IgD-negative memory B cell (primary cell): ENCODE data around the gene MTA3. TPM values are rescaled to one million over a fixed set of nuclear protein-coding genes. Genes with fewer than 3 reads are reported as not detected.
A peak's percentile ranks its signal among the peaks of the same experiment; 100 is the strongest.

Source experiments
- H3K27ac Mint-ChIP-seq, 3 donors: one replicate each; pipeline ENCODE4 v1.8.0; 2020 to 2022; ENCODE audit warnings: mild to moderate bottlenecking in 3 of 3, mixed read lengths in 3 of 3, moderate library complexity in 1 of 3
- H3K27me3 Mint-ChIP-seq: one replicate; pipeline ENCODE4 v1.8.0; 2021; ENCODE audit warnings: mixed read lengths
- H3K36me3 Mint-ChIP-seq: one replicate; pipeline ENCODE4 v1.8.0; 2020; ENCODE audit warnings: mild to moderate bottlenecking, mixed read lengths
- H3K4me1 Mint-ChIP-seq, 3 donors: one replicate each; pipeline ENCODE4 v1.8.0; 2020 to 2022; ENCODE audit warnings: mixed read lengths in 3 of 3, mild to moderate bottlenecking in 1 of 3
- H3K4me3 Mint-ChIP-seq, 4 donors: one replicate each; pipeline ENCODE4 v1.8.0; 2020 to 2022; ENCODE audit warnings: mild to moderate bottlenecking in 4 of 4, mixed read lengths in 4 of 4, moderate library complexity in 3 of 4
- H3K9me3 Mint-ChIP-seq, 3 donors: one replicate each; pipeline ENCODE4 v1.8.0; 2020 to 2021; ENCODE audit warnings: mixed read lengths in 3 of 3, mild to moderate bottlenecking in 1 of 3
- polyA plus RNA-seq: library from polyadenylated mRNA; unstranded; fragments of 300-500 nt; fragmentation: Illumina TruSeq; gene quantifications from one replicate; pipeline ENCODE4 v1.2.3, GENCODE V29; 2021

The MTA3 gene
- polyA plus RNA-seq, 1 donor from 2014 or later = 8.8 TPM

GRCh38 chr2:42757981-42758740 is 189.7 kb downstream of the MTA3 start:
- no peak overlapping the region for H3K27ac Mint-ChIP-seq
- no peaks in the 10 kb centered on the region for H3K27me3 Mint-ChIP-seq
- H3K36me3 Mint-ChIP-seq = no peaks in the 10 kb centered on the region

GRCh38 chr2:42758751-42759150 is 190.3 kb downstream of the MTA3 start:
- H3K4me3 Mint-ChIP-seq = no peak overlapping the region
- peaks cover 3% of the 10 kb centered on the region for H3K36me3 Mint-ChIP-seq
- no peaks in the 10 kb centered on the region for H3K9me3 Mint-ChIP-seq
- peaks cover 10 to 19% (median 16%) of the 10 kb centered on the region in 3 donors for H3K4me1 Mint-ChIP-seq
- H3K27me3 Mint-ChIP-seq = no peaks in the 10 kb centered on the region
- no peak overlapping the region for H3K27ac Mint-ChIP-seq

More at GRCh38 chr2:42757981-42758740, 189.7 kb downstream of the MTA3 start:
- Mint-ChIP-seq H3K4me1 (peaks cover 16 to 20% (median 20%) of the 10 kb centered on the region in 3 donors), H3K4me3 (no peak overlapping the region), H3K9me3 (no peaks in the 10 kb centered on the region)

DNA sequence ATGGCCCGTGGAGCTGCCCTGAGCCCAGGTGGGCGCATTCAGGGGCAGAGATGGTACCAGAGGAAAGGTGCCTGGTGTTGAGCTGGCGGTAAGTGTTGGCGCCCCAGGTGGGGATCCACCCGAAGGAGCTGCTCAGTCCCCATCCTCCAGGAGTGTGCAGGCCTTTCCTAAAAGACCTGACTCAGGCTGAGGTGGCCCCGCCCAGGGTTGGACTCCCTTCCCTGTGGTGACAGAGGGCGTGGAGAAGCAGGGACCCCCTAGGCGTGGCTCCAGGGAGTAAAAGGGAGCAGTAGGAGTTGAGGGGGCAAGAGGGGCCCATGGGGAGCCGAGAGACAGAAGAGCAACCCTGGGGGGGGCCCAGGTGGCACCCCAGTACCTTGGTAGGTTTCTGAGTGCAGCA is 193.1 kb downstream of the MTA3 start:
- no peak overlapping the region for H3K4me3 Mint-ChIP-seq
- no peak overlapping the region for H3K27ac Mint-ChIP-seq
- peaks cover 3% of the 10 kb centered on the region for H3K36me3 Mint-ChIP-seq
- H3K4me1 Mint-ChIP-seq = peaks cover 0 to 7% (median 0%) of the 10 kb centered on the region in 3 donors
- no peaks in the 10 kb centered on the region for H3K9me3 Mint-ChIP-seq
- no peaks in the 10 kb centered on the region for H3K27me3 Mint-ChIP-seq

GRCh38 chr2:42762155-42762554 is 193.7 kb downstream of the MTA3 start:
- Mint-ChIP-seq H3K27ac (no peak overlapping the region), H3K4me3 (no peak overlapping the region), H3K9me3 (no peaks in the 10 kb centered on the region), H3K4me1 (peaks cover 0 to 7% (median 0%) of the 10 kb centered on the region in 3 donors), H3K36me3 (peaks cover 3% of the 10 kb centered on the region), H3K27me3 (no peaks in the 10 kb centered on the region)

DNA sequence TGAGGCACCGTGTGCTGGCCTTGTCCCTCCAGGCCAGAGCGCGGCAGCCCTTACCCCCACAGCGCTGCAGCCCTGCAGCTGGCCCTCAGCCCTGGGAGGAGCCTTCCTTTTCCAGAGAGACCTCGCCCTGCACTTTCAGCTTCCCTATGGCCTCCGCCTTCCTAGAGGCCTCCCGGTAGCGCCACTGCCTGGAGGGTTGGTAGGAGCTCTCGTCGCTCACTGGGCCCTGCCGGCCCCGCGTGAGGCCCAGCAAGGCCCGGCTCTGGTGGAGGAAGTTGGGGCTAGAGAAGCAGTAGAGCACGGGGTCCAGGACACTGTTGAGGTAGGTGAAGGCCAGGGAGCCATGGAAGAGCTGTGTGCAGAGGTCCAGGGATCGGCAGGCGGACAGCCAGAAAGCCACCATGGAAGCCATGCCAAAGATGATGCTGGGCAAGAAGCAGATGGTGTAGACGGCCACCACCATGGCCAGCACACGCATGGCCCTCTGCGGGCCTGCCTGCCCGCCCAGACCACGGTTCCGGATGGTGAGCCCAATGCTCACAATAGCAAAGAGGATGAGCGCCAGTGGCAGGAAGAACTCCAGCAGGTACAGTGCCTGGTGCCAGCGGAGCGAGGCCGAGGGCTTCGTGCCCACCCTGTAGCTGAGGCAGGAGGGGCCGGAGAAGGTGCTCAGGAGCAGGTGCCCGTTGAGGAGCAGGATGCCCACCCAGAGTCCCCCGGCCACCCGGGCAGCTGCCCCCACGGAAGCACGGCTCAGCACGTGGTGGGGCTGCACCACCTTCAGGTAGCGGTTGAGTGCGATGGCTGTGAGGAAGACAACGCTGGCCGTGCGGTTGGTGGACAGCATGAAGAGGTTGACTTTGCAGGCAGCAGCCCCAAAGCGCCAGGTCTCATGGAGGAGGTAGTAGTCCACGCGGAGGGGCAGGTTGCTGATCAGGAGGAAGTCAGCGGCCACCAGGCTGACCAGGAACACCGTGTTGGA is 194.7 kb downstream of the MTA3 start:
- peaks cover 3% of the 10 kb centered on the region for H3K36me3 Mint-ChIP-seq
- H3K27ac Mint-ChIP-seq = no peak overlapping the region
- no peaks in the 10 kb centered on the region for H3K27me3 Mint-ChIP-seq
- H3K4me1 Mint-ChIP-seq = peaks cover 0 to 7% (median 0%) of the 10 kb centered on the region in 3 donors
- H3K4me3 Mint-ChIP-seq = no peak overlapping the region
- H3K9me3 Mint-ChIP-seq = no peaks in the 10 kb centered on the region

- no peaks in the 10 kb centered on the region for H3K27me3 Mint-ChIP-seq
- H3K4me3 Mint-ChIP-seq = no peak within 1 kb of the TSS
- H3K9me3 Mint-ChIP-seq = no peaks in the 10 kb centered on the region
- H3K4me1 Mint-ChIP-seq = peaks cover 0 to 5% (median 3%) of the 10 kb centered on the region in 3 donors
- no peak within 1 kb of the TSS for H3K27ac Mint-ChIP-seq
- peaks cover 5% of the 10 kb centered on the region for H3K36me3 Mint-ChIP-seq
These were observed 195.7 kb downstream of the MTA3 start, which contains the start of gene OXER1 for GRCh38 chr2:42764096-42764495. OXER1 (minus strand) TSS chr2:42764135; CDS start chr2:42764062, 73 bp downstream.

DNA sequence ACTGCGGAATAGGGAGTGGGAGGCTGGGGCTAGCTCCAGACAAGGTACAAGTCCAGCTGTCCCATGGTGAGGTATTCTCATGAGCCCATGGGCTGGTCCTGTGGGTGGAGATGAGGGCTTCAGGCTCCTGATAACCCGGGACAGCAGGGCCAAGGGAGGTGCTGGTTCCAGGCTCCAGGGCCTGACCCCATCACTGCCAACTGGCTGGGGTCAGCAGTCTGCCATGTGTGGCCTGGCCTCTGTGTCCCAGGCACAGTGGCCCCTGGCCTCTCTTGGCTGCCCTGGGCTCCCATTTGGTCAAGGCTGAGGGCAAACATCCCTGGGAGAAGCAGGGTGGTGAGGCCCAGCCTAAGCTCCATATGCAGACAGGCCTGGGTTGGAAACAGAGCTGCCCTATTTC is 196.5 kb downstream of the MTA3 start:
- peaks cover 5% of the 10 kb centered on the region for H3K36me3 Mint-ChIP-seq
- peaks cover 0 to 4% (median 3%) of the 10 kb centered on the region in 3 donors for H3K4me1 Mint-ChIP-seq
- no peaks in the 10 kb centered on the region for H3K27me3 Mint-ChIP-seq
- H3K9me3 Mint-ChIP-seq = no peaks in the 10 kb centered on the region
- no peak overlapping the region for H3K27ac Mint-ChIP-seq
- H3K4me3 Mint-ChIP-seq = no peak overlapping the region

GRCh38 chr2:42765686-42766085 is 197.3 kb downstream of the MTA3 start:
- Mint-ChIP-seq H3K36me3 (peaks cover 6% of the 10 kb centered on the region), H3K27me3 (no peaks in the 10 kb centered on the region), H3K4me1 (peaks cover 0 to 4% (median 3%) of the 10 kb centered on the region in 3 donors), H3K9me3 (no peaks in the 10 kb centered on the region), H3K27ac (no peak overlapping the region), H3K4me3 (no peak overlapping the region)

GRCh38 chr2:42767080-42767898 is 198.9 kb downstream of the MTA3 start:
- Mint-ChIP-seq H3K4me3 (no peak overlapping the region), H3K36me3 (peaks cover 6% of the 10 kb centered on the region), H3K27me3 (no peaks in the 10 kb centered on the region), H3K4me1 (peaks cover 0 to 4% (median 3%) of the 10 kb centered on the region in 3 donors), H3K9me3 (no peaks in the 10 kb centered on the region), H3K27ac (no peak overlapping the region)

DNA sequence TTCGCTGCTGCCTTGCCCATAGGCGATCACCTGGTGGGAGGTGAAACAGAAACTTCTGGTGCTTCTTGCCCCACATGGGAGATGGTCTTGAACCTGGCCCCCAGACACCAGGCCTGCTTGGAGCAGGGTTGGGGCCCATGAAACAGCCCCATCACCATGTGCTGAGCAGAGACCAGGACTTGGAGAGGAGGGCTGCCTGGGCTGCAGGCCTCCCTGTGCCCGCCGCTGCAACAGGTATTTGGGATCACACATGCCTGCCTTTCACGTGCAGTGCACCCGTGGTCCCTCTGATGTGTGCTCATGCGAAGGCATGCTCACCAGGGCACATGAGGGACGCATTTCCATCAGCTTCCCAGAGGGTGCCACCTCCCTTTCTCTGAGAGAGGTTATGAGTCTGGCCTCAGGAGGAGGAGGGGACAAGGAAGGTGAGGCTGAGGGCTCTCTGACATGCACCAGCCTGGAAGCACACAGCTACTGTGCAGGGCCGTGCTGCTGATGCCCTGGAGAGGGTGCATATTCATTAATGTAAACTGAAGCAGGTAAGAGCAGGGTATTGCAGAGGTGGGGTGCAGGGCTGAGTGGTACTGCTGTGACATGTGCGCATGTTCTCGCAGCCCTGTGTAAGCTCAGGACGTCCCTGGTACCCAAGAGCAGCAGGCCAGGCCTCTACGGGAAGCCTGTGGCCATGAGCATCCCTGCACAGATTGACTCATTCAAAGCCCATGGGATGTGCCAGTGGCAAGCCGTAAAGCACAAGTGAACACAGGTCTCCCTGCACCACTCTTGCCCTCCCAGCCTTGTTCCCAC is 199.7 kb downstream of the MTA3 start:
- no peak overlapping the region for H3K27ac Mint-ChIP-seq
- peaks cover 0 to 7% (median 3%) of the 10 kb centered on the region in 3 donors for H3K4me1 Mint-ChIP-seq
- H3K36me3 Mint-ChIP-seq = peaks cover 6% of the 10 kb centered on the region
- no peaks in the 10 kb centered on the region for H3K27me3 Mint-ChIP-seq
- no peak overlapping the region for H3K4me3 Mint-ChIP-seq
- no peaks in the 10 kb centered on the region for H3K9me3 Mint-ChIP-seq

GRCh38 chr2:42768706-42769256 is 200.3 kb downstream of the MTA3 start:
- no peak overlapping the region for H3K4me3 Mint-ChIP-seq

GRCh38 chr2:42769583-42770287 is 201.3 kb downstream of the MTA3 start:
- Mint-ChIP-seq H3K36me3 (peaks cover 3% of the 10 kb centered on the region), H3K9me3 (no peaks in the 10 kb centered on the region), H3K4me1 (peaks cover 3 to 9% (median 3%) of the 10 kb centered on the region in 3 donors), H3K27me3 (no peaks in the 10 kb centered on the region), H3K27ac (no peak overlapping the region), H3K4me3 (no peak overlapping the region)

More at GRCh38 chr2:42768706-42769256, 200.3 kb downstream of the MTA3 start:
- peaks cover 3% of the 10 kb centered on the region for H3K36me3 Mint-ChIP-seq
- no peaks in the 10 kb centered on the region for H3K27me3 Mint-ChIP-seq
- peak overlapping the region in 1 of 3 donors; percentile 3 for H3K27ac Mint-ChIP-seq
- H3K4me1 Mint-ChIP-seq = peaks cover 0 to 9% (median 3%) of the 10 kb centered on the region in 3 donors
- H3K9me3 Mint-ChIP-seq = no peaks in the 10 kb centered on the region
